ENCODE data around the gene ZNF516. TPM values are rescaled to one million over a fixed set of nuclear protein-coding genes. Genes with fewer than 3 reads are reported as not detected.

The ZNF516 gene
- total RNA-seq, 1 donor from 2014 or later = 1.2 TPM

- H3K27ac Mint-ChIP-seq = no peak overlapping the region
- no peaks in the 10 kb centered on the region for H3K4me1 Mint-ChIP-seq (ENCODE audit: low read depth)
- intact Hi-C loops (cut with micrococcal nuclease) = no loop called here
- no peaks in the 10 kb centered on the region for H3K36me3 Mint-ChIP-seq (ENCODE audit: low read depth)
- H3K27me3 Mint-ChIP-seq (ENCODE audit: low read depth) = peaks cover 4% of the 10 kb centered on the region
- H3K9me3 Mint-ChIP-seq = no peaks in the 10 kb centered on the region
- no peak overlapping the region for H3K4me3 Mint-ChIP-seq (ENCODE audit: low read depth)
- peak; percentile 0 for DNase-seq (ENCODE audit: low spot score)
Observed at GRCh38 chr18:76459312-76459686, 35.7 kb downstream of the ZNF516 start.

- DNase-seq (ENCODE audit: low spot score) = peak; percentile 6
- Mint-ChIP-seq H3K36me3 (ENCODE audit: low read depth) (no peaks in the 10 kb centered on the region), H3K27ac (no peak overlapping the region), H3K4me1 (ENCODE audit: low read depth) (no peaks in the 10 kb centered on the region), H3K27me3 (ENCODE audit: low read depth) (peaks cover 9% of the 10 kb centered on the region), H3K9me3 (no peaks in the 10 kb centered on the region), H3K4me3 (ENCODE audit: low read depth) (no peak overlapping the region)
- intact Hi-C loops (cut with micrococcal nuclease) = no loop called here
Observed at GRCh38 chr18:76458522-76459311, 36.3 kb downstream of the ZNF516 start.

GRCh38 chr18:76457957-76458356, 37.1 kb downstream of the ZNF516 start:
- no peak overlapping the region for H3K27ac Mint-ChIP-seq
- peaks cover 13% of the 10 kb centered on the region for H3K27me3 Mint-ChIP-seq (ENCODE audit: low read depth)

GRCh38 chr18:76457475-76457874, 37.6 kb downstream of the ZNF516 start:
- H3K27ac Mint-ChIP-seq = no peak overlapping the region

More at GRCh38 chr18:76457957-76458356, 37.1 kb downstream of the ZNF516 start:
- Mint-ChIP-seq H3K36me3 (ENCODE audit: low read depth) (no peaks in the 10 kb centered on the region), H3K9me3 (no peaks in the 10 kb centered on the region), H3K4me1 (ENCODE audit: low read depth) (no peaks in the 10 kb centered on the region), H3K4me3 (ENCODE audit: low read depth) (no peak overlapping the region)
- intact Hi-C loops (cut with micrococcal nuclease) = no loop called here
- DNase-seq (ENCODE audit: low spot score) = no peak

GRCh38 chr18:76456823-76457222, 38.2 kb downstream of the ZNF516 start:
- H3K9me3 Mint-ChIP-seq = no peaks in the 10 kb centered on the region
- no peaks in the 10 kb centered on the region for H3K4me1 Mint-ChIP-seq (ENCODE audit: low read depth)
- intact Hi-C loops (cut with micrococcal nuclease) = no loop called here
- H3K36me3 Mint-ChIP-seq (ENCODE audit: low read depth) = no peaks in the 10 kb centered on the region
- DNase-seq (ENCODE audit: low spot score) = no peak
- no peak overlapping the region for H3K4me3 Mint-ChIP-seq (ENCODE audit: low read depth)
- H3K27me3 Mint-ChIP-seq (ENCODE audit: low read depth) = peaks cover 25% of the 10 kb centered on the region
- H3K27ac Mint-ChIP-seq = no peak overlapping the region

More at GRCh38 chr18:76457475-76457874, 37.6 kb downstream of the ZNF516 start:
- no peaks in the 10 kb centered on the region for H3K9me3 Mint-ChIP-seq
- DNase-seq (ENCODE audit: low spot score) = no peak
- peaks cover 18% of the 10 kb centered on the region for H3K27me3 Mint-ChIP-seq (ENCODE audit: low read depth)
- H3K36me3 Mint-ChIP-seq (ENCODE audit: low read depth) = no peaks in the 10 kb centered on the region
- H3K4me1 Mint-ChIP-seq (ENCODE audit: low read depth) = no peaks in the 10 kb centered on the region
- intact Hi-C loops (cut with micrococcal nuclease) = no loop called here
- H3K4me3 Mint-ChIP-seq (ENCODE audit: low read depth) = no peak overlapping the region

GRCh38 chr18:76456018-76456750, 38.9 kb downstream of the ZNF516 start:
- H3K27me3 Mint-ChIP-seq (ENCODE audit: low read depth) = peaks cover 30% of the 10 kb centered on the region
- H3K9me3 Mint-ChIP-seq = no peaks in the 10 kb centered on the region
- intact Hi-C loops (cut with micrococcal nuclease) = no loop called here
- H3K4me3 Mint-ChIP-seq (ENCODE audit: low read depth) = no peak overlapping the region
- DNase-seq (ENCODE audit: low spot score) = peak; percentile 2
- no peaks in the 10 kb centered on the region for H3K36me3 Mint-ChIP-seq (ENCODE audit: low read depth)
- peaks cover 4% of the 10 kb centered on the region for H3K4me1 Mint-ChIP-seq (ENCODE audit: low read depth)
- H3K27ac Mint-ChIP-seq = no peak overlapping the region

- intact Hi-C loops (cut with micrococcal nuclease) = no loop called here
- Mint-ChIP-seq H3K27me3 (ENCODE audit: low read depth) (peaks cover 36% of the 10 kb centered on the region), H3K27ac (no peak overlapping the region), H3K4me1 (ENCODE audit: low read depth) (peaks cover 13% of the 10 kb centered on the region), H3K9me3 (no peaks in the 10 kb centered on the region), H3K36me3 (ENCODE audit: low read depth) (no peaks in the 10 kb centered on the region), H3K4me3 (ENCODE audit: low read depth) (no peak overlapping the region)
- DNase-seq (ENCODE audit: low spot score) = no peak
Observed at GRCh38 chr18:76455003-76455676, 39.9 kb downstream of the ZNF516 start.

- Mint-ChIP-seq H3K27me3 (ENCODE audit: low read depth) (peaks cover 39% of the 10 kb centered on the region), H3K4me1 (ENCODE audit: low read depth) (peaks cover 15% of the 10 kb centered on the region), H3K27ac (no peak overlapping the region), H3K9me3 (no peaks in the 10 kb centered on the region), H3K36me3 (ENCODE audit: low read depth) (no peaks in the 10 kb centered on the region), H3K4me3 (ENCODE audit: low read depth) (no peak overlapping the region)
- DNase-seq (ENCODE audit: low spot score) = no peak
- intact Hi-C loops (cut with micrococcal nuclease) = loop anchor here (5.0 kb wide), 1 partner anchor 38 kb away; no protein-coding TSS in a partner anchor
Observed at GRCh38 chr18:76454418-76454817, 40.6 kb downstream of the ZNF516 start.

- peaks cover 15% of the 10 kb centered on the region for H3K4me1 Mint-ChIP-seq (ENCODE audit: low read depth)
- intact Hi-C loops (cut with micrococcal nuclease) = loop anchor here (5.0 kb wide), 1 partner anchor 38 kb away; no protein-coding TSS in a partner anchor
- H3K4me3 Mint-ChIP-seq (ENCODE audit: low read depth) = no peak overlapping the region
- H3K36me3 Mint-ChIP-seq (ENCODE audit: low read depth) = no peaks in the 10 kb centered on the region
- no peak for DNase-seq (ENCODE audit: low spot score)
- no peaks in the 10 kb centered on the region for H3K9me3 Mint-ChIP-seq
- H3K27ac Mint-ChIP-seq = no peak overlapping the region
- H3K27me3 Mint-ChIP-seq (ENCODE audit: low read depth) = peaks cover 39% of the 10 kb centered on the region
Observed at GRCh38 chr18:76453932-76454331, 41.1 kb downstream of the ZNF516 start.

GRCh38 chr18:76453057-76453561, 41.9 kb downstream of the ZNF516 start:
- Mint-ChIP-seq H3K27ac (no peak overlapping the region), H3K27me3 (ENCODE audit: low read depth) (peaks cover 39% of the 10 kb centered on the region), H3K4me1 (ENCODE audit: low read depth) (peaks cover 15% of the 10 kb centered on the region), H3K9me3 (no peaks in the 10 kb centered on the region), H3K36me3 (ENCODE audit: low read depth) (no peaks in the 10 kb centered on the region), H3K4me3 (ENCODE audit: low read depth) (no peak overlapping the region)
- intact Hi-C loops (cut with micrococcal nuclease) = loop anchor here (5.0 kb wide), 1 partner anchor 39 kb away; no protein-coding TSS in a partner anchor
- DNase-seq (ENCODE audit: low spot score) = no peak

GRCh38 chr18:76452357-76452756, 42.7 kb downstream of the ZNF516 start:
- H3K4me3 Mint-ChIP-seq (ENCODE audit: low read depth) = no peak overlapping the region
- no peaks in the 10 kb centered on the region for H3K9me3 Mint-ChIP-seq
- no peak overlapping the region for H3K27ac Mint-ChIP-seq
- peaks cover 15% of the 10 kb centered on the region for H3K4me1 Mint-ChIP-seq (ENCODE audit: low read depth)
- H3K27me3 Mint-ChIP-seq (ENCODE audit: low read depth) = peaks cover 39% of the 10 kb centered on the region
- no peak for DNase-seq (ENCODE audit: low spot score)
- no peaks in the 10 kb centered on the region for H3K36me3 Mint-ChIP-seq (ENCODE audit: low read depth)
- intact Hi-C loops (cut with micrococcal nuclease) = loop anchor here (5.0 kb wide), 1 partner anchor 40 kb away; no protein-coding TSS in a partner anchor

All from activated T-helper 2 cell treated with anti-CD3 and anti-CD28 coated beads, Interferon-gamma antibody, Interleukin-2, Interleukin-4, amounts not matched to agents 10 μg/mL and 5 μg/mL and 100 μg/mL, durations not matched to agents 14 hours and 24 hours and 36 hours (primary cell).